IgD-negative memory B cell (primary cell): ENCODE measurements around the gene CHST15. TPM values are rescaled to one million over a fixed set of nuclear protein-coding genes. Genes with fewer than 3 reads are reported as not detected.

ENCODE experiments used
- H3K27ac Mint-ChIP-seq, 3 donors: one replicate each; pipeline ENCODE4 v1.8.0; 2020 to 2022; ENCODE audit warnings: mild to moderate bottlenecking in 3 of 3, mixed read lengths in 3 of 3, moderate library complexity in 1 of 3
- H3K27me3 Mint-ChIP-seq: one replicate; pipeline ENCODE4 v1.8.0; 2021; ENCODE audit warnings: mixed read lengths
- H3K36me3 Mint-ChIP-seq: one replicate; pipeline ENCODE4 v1.8.0; 2020; ENCODE audit warnings: mild to moderate bottlenecking, mixed read lengths
- H3K4me1 Mint-ChIP-seq, 3 donors: one replicate each; pipeline ENCODE4 v1.8.0; 2020 to 2022; ENCODE audit warnings: mixed read lengths in 3 of 3, mild to moderate bottlenecking in 1 of 3
- H3K4me3 Mint-ChIP-seq, 4 donors: one replicate each; pipeline ENCODE4 v1.8.0; 2020 to 2022; ENCODE audit warnings: mild to moderate bottlenecking in 4 of 4, mixed read lengths in 4 of 4, moderate library complexity in 3 of 4
- H3K9me3 Mint-ChIP-seq, 3 donors: one replicate each; pipeline ENCODE4 v1.8.0; 2020 to 2021; ENCODE audit warnings: mixed read lengths in 3 of 3, mild to moderate bottlenecking in 1 of 3
- polyA plus RNA-seq: library from polyadenylated mRNA; unstranded; fragments of 300-500 nt; fragmentation: Illumina TruSeq; gene quantifications from one replicate; pipeline ENCODE4 v1.2.3, GENCODE V29; 2021

CHST15 gene, protein sequence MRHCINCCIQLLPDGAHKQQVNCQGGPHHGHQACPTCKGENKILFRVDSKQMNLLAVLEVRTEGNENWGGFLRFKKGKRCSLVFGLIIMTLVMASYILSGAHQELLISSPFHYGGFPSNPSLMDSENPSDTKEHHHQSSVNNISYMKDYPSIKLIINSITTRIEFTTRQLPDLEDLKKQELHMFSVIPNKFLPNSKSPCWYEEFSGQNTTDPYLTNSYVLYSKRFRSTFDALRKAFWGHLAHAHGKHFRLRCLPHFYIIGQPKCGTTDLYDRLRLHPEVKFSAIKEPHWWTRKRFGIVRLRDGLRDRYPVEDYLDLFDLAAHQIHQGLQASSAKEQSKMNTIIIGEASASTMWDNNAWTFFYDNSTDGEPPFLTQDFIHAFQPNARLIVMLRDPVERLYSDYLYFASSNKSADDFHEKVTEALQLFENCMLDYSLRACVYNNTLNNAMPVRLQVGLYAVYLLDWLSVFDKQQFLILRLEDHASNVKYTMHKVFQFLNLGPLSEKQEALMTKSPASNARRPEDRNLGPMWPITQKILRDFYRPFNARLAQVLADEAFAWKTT
- polyA plus RNA-seq = 15.4 TPM

GRCh38 chr10:124092860-124093773, at the start of gene CHST15:
CHST15 (minus strand) TSS chr10:124093598; CDS start chr10:124046212, 47,386 bp downstream.
- H3K27ac Mint-ChIP-seq = peak within 1 kb of the TSS; percentile 86 to 97 (median 96)
- H3K9me3 Mint-ChIP-seq = peaks cover 0 to 4% (median 0%) of the 10 kb centered on the region in 3 donors
- peaks cover 33 to 49% (median 33%) of the 10 kb centered on the region in 3 donors for H3K4me1 Mint-ChIP-seq
- peak within 1 kb of the TSS; percentile 90 to 98 (median 94) for H3K4me3 Mint-ChIP-seq
- H3K36me3 Mint-ChIP-seq = no peaks in the 10 kb centered on the region
- peaks cover 1% of the 10 kb centered on the region for H3K27me3 Mint-ChIP-seq

- H3K4me3 Mint-ChIP-seq = no peak overlapping the region
- H3K4me1 Mint-ChIP-seq = peaks cover 1 to 4% (median 4%) of the 10 kb centered on the region in 3 donors
- H3K9me3 Mint-ChIP-seq = peaks cover 0 to 2% (median 1%) of the 10 kb centered on the region in 3 donors
- no peak overlapping the region for H3K27ac Mint-ChIP-seq
- no peaks in the 10 kb centered on the region for H3K36me3 Mint-ChIP-seq
- peaks cover 2% of the 10 kb centered on the region for H3K27me3 Mint-ChIP-seq
Observed at GRCh38 chr10:124142960-124143359, 49.6 kb upstream of the CHST15 start.

- Mint-ChIP-seq H3K27ac (no peak overlapping the region), H3K36me3 (no peaks in the 10 kb centered on the region), H3K9me3 (peaks cover 0 to 2% (median 1%) of the 10 kb centered on the region in 3 donors)
Observed at GRCh38 chr10:124142006-124142739, 48.8 kb upstream of the CHST15 start.

GRCh38 chr10:124138883-124139348, 45.5 kb upstream of the CHST15 start:
- Mint-ChIP-seq H3K9me3 (peaks cover 0 to 2% (median 1%) of the 10 kb centered on the region in 3 donors), H3K4me1 (peaks cover 6 to 7% (median 7%) of the 10 kb centered on the region in 3 donors), H3K4me3 (no peak overlapping the region), H3K27me3 (no peaks in the 10 kb centered on the region), H3K36me3 (no peaks in the 10 kb centered on the region), H3K27ac (no peak overlapping the region)

More at GRCh38 chr10:124142006-124142739, 48.8 kb upstream of the CHST15 start:
- Mint-ChIP-seq H3K4me3 (peak overlapping the region in 1 of 4 donors; percentile 38), H3K27me3 (no peaks in the 10 kb centered on the region), H3K4me1 (peaks cover 4 to 9% (median 9%) of the 10 kb centered on the region in 3 donors)

DNA sequence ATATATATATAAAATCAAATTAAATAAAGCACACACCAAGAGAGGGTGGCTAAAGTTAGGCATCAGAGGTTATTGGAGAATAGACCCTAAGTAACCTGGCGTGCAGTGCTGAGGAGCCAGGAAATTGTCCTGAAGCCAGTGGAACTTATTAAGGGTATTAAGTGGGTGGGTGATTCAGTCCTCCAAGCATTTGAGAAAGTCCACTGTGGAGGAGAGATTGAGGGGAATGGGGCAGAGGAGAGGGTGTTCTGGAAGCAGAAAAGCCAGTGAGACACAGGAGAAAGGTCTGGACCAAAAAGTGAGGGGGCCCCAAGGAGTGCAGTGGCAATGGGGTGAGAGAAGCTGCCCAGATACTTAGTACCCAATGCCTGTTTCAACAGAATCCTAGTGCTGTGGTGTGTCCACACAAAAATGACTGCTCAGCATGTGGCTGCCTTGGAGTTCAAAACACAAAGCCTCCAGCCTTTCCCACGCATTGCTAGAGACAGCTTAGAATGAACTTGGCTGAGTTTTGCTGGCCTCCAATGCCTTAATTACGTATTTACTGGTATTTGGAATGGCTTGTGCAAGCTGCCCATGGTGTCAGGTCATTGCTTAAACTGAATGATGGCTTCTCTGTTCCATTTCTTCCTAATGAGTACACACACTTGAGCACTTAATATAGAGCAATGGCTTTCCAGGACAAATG, 44.9 kb upstream of the CHST15 start:
- no peaks in the 10 kb centered on the region for H3K27me3 Mint-ChIP-seq
- peaks cover 0 to 2% (median 1%) of the 10 kb centered on the region in 3 donors for H3K9me3 Mint-ChIP-seq
- H3K27ac Mint-ChIP-seq = no peak overlapping the region
- H3K4me3 Mint-ChIP-seq = no peak overlapping the region
- peaks cover 6 to 7% (median 7%) of the 10 kb centered on the region in 3 donors for H3K4me1 Mint-ChIP-seq
- H3K36me3 Mint-ChIP-seq = no peaks in the 10 kb centered on the region

DNA sequence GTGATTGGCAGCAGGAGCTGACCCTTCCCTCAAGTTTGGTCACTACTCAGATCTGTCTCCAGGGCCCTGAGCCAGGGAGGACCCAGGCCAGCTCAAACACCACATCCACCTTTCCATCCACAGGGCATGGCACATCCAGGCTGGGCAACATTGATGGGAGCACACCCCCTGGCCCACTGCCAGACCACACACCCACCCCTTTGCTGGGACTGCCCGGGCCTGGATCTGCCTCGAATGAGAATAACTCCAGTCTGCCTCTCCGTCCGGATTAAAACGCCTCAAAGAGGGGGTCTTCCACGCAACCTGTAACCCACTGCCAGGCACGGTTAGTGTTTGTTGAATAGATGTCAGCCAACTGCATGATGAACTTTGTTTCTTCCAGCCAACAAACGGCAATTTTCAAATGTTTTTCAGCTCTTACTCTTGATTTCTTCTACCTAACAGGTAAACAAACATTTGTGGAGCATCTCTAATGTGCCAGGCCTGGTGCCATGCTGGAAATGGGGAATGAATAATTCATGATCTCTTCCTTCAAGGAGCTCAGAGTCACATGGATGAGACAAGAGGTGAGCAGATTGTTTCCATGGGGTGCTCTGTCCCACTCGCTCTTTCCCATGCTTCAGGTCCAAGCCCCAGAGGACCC, 41.0 kb upstream of the CHST15 start:
- Mint-ChIP-seq H3K36me3 (peaks cover 2% of the 10 kb centered on the region), H3K9me3 (no peaks in the 10 kb centered on the region), H3K4me3 (no peak overlapping the region), H3K27ac (no peak overlapping the region), H3K4me1 (peaks cover 6 to 7% (median 7%) of the 10 kb centered on the region in 3 donors), H3K27me3 (no peaks in the 10 kb centered on the region)

- H3K27ac Mint-ChIP-seq = no peak overlapping the region
- peaks cover 6 to 7% (median 7%) of the 10 kb centered on the region in 3 donors for H3K4me1 Mint-ChIP-seq
- no peaks in the 10 kb centered on the region for H3K27me3 Mint-ChIP-seq
- no peaks in the 10 kb centered on the region for H3K9me3 Mint-ChIP-seq
- peaks cover 2% of the 10 kb centered on the region for H3K36me3 Mint-ChIP-seq
- H3K4me3 Mint-ChIP-seq = no peak overlapping the region
Observed at GRCh38 chr10:124132876-124133275, 39.5 kb upstream of the CHST15 start.

DNA sequence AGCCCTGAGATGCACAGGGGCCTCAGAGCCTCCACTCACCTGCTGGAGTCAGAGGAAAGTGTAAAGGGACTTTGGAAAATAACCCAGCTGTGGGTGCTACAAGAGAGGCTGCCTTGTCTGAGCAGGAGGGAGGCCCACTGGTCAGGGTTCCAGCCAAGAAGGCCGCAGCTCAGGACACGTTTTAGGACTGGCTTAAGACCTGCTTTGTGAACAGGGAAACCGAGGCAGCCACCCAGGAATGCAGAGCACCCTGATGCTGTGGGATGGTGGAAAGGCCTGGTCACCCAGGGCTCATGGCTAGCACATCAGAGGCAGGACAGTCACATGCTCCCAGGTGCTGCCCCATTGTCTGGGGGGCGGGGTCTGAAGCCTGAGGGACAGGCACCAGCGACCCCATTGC, 38.9 kb upstream of the CHST15 start:
- Mint-ChIP-seq H3K4me3 (no peak overlapping the region), H3K9me3 (no peaks in the 10 kb centered on the region), H3K4me1 (peaks cover 3 to 4% (median 3%) of the 10 kb centered on the region in 3 donors), H3K36me3 (peaks cover 2% of the 10 kb centered on the region), H3K27ac (no peak overlapping the region), H3K27me3 (no peaks in the 10 kb centered on the region)

DNA sequence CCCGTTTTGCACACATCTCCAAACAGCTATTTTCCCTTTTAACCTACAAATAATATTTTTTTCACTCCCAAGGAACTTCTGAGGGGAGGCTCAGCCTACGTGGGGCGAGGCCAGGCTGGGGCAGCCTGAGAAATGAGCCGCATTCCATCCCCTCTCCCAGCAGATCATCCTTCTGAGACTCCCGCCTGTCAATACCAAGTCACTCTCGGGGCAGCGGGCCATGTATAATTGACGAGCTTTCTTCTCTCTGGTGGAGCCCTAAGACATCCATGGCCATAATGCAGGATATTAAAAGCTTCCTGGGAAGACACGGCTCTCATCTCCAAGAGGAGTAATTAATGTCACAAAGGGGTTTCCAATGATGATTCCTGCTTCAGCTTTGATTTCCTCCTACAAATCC, 37.8 kb upstream of the CHST15 start:
- Mint-ChIP-seq H3K36me3 (peaks cover 2% of the 10 kb centered on the region), H3K27me3 (no peaks in the 10 kb centered on the region), H3K9me3 (no peaks in the 10 kb centered on the region), H3K27ac (peak overlapping the region in 2 of 3 donors; percentile 43 to 64), H3K4me3 (no peak overlapping the region), H3K4me1 (peaks cover 0 to 1% (median 0%) of the 10 kb centered on the region in 3 donors)

DNA sequence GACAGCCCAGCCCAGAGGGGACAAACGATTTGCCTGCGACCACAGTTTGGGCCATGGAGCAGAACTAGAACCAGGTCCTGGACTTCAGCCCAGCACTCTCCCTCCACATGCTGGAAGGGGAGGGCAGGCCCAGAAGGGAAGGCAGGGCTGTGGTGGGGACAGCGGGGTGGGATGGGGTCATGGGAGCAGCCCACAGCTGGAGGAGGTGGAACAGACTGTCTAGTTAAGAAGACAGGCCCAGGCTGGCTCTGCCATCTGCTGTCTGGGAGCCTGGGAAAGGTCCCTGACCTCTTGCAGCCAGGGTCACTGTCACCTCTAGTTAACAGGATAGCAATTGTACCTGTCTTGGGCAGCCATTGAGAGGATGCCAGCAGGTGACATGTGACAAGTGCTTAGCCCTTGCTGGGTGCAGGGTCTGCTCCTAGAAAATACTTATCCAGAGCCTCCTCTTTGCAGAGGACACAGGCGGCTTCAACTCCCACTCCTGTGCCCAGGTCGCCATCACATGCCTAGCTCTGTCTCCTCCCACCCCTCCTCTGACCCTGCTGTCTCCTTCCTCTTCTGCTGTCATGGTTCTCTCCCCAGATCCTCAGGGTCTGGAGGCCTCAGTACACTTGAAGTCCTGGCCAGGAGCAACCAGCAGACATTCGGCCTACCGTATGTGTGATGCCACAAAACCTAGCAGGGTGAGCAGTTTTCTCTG, 37.0 kb upstream of the CHST15 start:
- Mint-ChIP-seq H3K4me1 (peaks cover 0 to 1% (median 0%) of the 10 kb centered on the region in 3 donors), H3K9me3 (no peaks in the 10 kb centered on the region), H3K27me3 (no peaks in the 10 kb centered on the region), H3K36me3 (peaks cover 2% of the 10 kb centered on the region), H3K4me3 (no peak overlapping the region), H3K27ac (peak overlapping the region in 2 of 3 donors; percentile 43 to 64)

- Mint-ChIP-seq H3K9me3 (no peaks in the 10 kb centered on the region), H3K27ac (no peak overlapping the region), H3K4me1 (peaks cover 0 to 1% (median 0%) of the 10 kb centered on the region in 3 donors), H3K4me3 (no peak overlapping the region), H3K36me3 (peaks cover 2% of the 10 kb centered on the region), H3K27me3 (no peaks in the 10 kb centered on the region)
Observed at GRCh38 chr10:124129471-124129870, 36.1 kb upstream of the CHST15 start.

DNA sequence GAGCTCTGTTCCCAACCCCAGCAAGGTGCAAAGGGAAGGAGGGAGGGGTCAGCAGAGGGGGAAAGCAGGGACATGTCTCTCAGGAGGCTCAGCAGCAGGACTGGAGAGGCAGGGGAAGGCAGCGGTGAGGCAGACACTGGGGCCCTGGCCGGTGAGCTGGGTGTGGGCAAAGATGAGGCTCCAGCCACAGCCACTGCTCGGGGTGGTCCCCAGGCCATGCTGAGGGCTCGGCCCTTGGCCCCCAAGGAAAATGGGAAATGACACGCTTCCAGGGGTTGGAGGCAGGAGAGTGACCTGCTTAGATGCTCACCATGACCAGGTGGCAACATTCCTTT, 35.4 kb upstream of the CHST15 start:
- Mint-ChIP-seq H3K4me1 (peaks cover 0 to 4% (median 1%) of the 10 kb centered on the region in 3 donors), H3K9me3 (no peaks in the 10 kb centered on the region), H3K27ac (no peak overlapping the region), H3K4me3 (no peak overlapping the region), H3K27me3 (no peaks in the 10 kb centered on the region), H3K36me3 (peaks cover 2% of the 10 kb centered on the region)
